Epidermal melanocyte (primary cell): ENCODE results near the gene TNS3.
"Not testable (repeated sequence)": the region's sequence is repeated elsewhere in the genome, so short reads cannot be mapped to it uniquely, and the experiment has no call there.

Source experiments
- DNase-seq: peaks from one replicate; pipeline ENCODE4 v3.0.0; 2011; ENCODE audit warnings: low spot score; ENCODE audit not compliant: insufficient read length

TNS3 gene

DNA sequence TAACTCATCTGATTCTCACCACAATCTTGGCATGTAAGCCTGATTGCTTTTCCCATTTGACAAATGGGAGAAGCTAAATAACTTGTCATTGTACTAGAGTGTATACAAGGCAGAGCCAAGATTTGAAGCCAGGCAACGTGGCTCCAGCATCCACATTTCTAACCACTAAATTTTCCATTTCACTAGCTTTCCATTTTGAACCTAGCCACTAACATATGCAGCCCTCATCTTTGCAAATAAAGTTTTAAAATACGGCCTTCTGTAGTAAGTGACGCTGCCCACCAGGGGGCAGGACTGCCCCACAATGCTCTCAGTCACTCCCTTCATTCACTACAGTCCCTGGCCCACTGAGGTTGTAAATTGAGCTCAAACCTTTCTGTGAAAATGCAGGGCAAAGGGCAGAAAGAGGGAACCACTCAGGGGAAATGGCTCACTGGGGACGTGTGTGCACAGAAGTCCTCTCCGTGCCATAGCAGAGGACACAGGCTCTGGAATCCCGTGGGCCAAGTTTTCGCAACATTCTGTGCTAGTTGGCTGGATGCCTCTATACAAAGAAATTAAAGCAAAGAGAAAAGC is 315.7 kb downstream of the TNS3 start:
- peak; percentile 72 for DNase-seq

DNA sequence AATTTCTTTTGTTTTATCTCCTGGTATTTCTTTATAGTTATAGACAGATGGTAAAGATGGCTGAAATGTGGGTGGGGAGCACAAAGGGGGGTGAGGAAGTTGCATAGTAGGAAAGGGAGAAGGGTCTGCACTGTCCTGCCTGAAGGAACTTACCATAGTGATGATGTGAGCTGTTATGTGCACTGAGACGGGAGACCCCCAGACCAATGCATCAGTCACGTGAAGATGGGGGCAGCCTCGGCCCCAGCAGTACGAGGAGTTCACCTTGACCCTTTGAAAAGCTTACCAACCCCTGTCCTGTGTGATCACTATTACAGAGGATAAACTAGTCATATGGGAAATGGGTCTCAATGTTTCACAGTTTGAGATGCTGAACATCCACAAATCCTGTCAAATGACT is 316.3 kb downstream of the TNS3 start:
- no peak for DNase-seq

DNA sequence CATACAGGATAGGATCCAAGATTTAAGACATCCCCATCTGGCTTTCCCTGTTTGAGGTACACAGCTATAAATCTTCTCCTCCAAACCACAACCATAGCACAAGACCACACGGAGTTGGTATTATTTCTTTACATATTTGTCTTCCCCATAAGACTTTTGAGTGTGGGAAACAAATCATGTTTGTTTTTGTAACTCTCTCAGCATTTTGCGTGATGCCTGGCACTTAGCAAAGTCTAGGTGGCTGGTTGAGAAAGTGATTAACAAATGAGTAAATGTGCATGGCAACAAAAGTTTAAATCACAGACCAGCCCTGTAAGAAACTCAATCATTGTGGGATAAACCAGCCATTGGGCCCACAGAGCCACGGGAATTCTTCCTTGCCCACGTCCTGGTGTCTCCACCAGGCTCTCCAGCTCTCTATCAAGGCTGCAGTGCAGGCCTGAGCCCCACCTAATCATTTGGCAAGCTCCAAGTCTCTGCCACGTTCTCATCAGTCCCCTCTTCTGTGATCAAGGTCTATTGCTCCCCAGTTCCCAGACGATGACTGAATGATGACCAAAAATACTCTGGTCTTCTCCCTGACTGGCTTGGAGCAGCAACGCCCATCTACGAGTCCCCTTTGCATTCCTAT is 317.8 kb downstream of the TNS3 start:
- no peak for DNase-seq

DNA sequence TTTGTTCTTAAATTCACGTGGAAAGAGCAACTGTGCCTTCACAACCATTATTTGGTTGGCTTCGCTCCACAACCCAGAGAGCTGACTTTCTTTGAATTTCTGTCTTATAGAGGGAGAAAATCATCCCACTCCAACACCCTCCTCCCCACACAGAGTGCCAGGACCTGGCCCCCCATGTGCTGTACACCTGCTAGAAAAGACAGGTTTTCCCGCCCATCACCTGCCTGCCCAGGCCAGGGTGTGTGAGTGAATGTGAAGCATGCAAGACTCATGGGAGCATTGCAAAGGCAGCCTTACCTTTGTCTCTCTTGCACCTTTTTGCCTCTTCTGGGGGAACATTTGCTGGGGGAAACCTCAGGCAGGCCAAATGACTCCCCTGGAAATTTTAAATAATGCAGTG is 319.0 kb downstream of the TNS3 start:
- DNase-seq = no peak

DNA sequence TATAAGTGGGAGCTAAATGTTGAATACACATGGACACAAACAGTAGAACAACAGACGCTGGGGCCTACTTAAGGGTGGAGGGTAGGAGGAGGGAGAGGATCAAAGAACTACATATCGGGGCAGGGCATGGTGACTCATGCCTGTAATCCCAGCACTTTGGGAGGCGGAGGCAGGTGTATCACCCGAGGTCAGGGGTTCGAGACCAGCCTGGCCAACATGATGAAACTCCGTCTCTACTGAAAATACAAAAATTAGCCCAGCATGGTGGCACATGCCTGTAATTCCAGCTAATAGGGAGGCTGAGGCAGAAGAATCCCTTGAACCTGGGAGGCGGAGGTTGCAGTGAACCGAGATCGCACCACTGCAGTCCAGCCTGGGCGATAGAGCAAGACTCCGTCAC is 319.8 kb downstream of the TNS3 start:
- not testable (repeated sequence) for DNase-seq

DNA sequence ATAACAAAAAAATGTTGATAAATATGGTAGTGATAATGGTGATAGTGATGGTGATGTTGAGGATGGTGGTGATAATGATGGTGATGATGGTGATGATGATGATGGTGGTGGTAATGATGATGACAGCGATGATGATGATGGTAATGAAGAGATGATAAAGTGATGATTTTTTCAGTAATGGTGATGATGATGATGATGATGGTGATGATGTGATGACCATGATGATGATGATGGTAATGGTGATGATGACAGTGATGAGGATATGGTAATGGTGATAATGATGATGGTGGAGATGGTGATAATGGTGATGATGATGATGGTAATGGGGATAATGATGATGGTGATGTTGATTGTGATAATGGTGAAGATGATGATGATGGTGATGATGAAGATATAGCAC is 321.6 kb downstream of the TNS3 start:
- no peak for DNase-seq

DNA sequence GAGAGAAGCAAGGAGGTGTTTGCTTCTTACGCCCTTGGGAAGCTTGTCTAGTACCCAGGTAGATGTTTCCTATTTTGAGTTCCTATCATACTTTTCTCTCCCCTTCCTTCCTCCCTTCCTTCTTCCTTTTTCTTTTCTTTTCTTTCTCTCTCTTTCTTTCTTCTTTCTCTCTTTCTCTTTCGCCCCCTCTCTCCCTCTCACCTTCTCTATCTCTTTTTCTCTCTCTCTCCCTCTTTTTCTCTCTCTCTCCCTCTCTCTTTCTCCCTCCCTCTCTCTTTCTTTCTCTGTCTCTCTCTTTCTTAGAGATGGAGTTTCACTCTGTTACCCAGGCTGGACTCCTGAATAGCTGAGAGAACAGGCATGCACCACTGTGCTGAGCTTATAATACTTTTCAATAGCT is 322.2 kb downstream of the TNS3 start:
- no peak for DNase-seq

DNA sequence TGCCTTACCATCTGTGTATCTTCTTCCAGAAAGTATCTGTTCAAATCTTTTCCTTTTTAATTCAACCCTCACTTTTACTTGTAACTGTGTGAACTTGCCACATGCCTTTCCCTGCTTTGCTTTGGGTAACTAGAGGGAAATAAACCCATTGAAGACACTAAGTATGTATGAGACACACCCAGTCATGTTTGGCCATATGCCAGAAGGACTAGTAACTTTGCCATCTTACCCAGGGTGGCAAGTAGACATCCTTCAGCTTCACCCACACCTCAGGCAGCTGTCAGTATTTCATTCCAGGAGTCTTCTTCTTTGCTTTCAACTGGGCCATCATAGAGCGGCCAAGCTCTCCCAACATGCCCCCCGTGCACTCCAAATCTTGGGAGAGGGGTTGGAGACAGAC is 323.1 kb downstream of the TNS3 start:
- DNase-seq = no peak

DNA sequence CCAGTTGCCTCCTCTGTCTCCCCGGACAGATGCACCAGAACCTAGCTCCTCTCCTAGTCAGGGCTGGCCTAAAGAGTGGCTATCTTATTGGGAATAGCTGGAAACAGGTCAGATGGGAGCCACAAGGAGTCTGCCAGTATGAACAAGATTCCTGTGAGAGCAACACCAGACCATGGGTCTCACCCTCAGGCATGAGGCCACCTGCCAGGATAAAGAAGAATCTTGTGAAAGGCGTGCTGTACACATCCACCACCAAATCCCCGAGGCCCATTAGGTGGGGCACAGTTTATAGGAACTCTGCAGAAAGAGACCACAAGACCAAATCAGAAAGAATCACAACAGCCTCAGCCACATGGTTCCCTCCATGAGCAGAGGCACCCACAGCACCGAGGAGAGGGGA is 325.9 kb downstream of the TNS3 start:
- DNase-seq = peak; percentile 55

DNA sequence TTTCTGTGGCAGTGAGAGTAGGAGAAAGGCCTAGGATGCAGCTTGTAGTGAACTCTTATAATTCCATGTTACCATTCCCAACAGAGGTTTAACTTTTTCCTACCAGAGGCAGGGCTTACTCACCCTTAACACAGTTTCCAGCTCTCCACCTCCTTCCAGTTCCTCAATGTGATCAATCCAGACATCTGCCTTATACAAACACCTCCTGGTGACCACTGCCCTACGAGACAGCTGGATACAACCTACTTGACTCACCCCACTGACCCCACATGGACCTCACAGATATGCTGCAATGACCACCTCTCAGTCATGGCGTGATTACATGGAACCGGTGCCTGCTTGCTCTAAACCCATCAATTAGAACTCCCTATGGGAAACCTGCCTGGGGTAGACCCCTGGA is 326.5 kb downstream of the TNS3 start:
- DNase-seq = no peak

DNA sequence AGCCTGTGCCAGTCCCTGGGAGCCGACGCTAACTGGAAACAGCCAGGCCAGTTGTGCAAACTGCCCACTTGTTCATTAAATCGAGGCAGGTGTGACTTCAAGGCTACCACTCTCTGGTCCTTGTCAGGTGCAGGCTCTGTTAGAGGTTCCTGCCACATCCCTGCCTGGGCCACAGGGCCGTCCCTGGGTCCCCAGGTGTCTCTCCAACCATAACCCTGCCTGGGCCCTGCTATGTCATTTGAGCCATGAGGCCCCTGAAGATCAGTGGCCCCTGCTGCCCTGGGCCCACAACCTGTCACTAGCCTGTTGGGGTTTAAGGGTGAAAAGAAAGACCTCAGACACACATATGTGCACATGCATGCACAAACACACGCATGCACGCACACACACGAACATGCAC is 326.9 kb downstream of the TNS3 start:
- no peak for DNase-seq

DNA sequence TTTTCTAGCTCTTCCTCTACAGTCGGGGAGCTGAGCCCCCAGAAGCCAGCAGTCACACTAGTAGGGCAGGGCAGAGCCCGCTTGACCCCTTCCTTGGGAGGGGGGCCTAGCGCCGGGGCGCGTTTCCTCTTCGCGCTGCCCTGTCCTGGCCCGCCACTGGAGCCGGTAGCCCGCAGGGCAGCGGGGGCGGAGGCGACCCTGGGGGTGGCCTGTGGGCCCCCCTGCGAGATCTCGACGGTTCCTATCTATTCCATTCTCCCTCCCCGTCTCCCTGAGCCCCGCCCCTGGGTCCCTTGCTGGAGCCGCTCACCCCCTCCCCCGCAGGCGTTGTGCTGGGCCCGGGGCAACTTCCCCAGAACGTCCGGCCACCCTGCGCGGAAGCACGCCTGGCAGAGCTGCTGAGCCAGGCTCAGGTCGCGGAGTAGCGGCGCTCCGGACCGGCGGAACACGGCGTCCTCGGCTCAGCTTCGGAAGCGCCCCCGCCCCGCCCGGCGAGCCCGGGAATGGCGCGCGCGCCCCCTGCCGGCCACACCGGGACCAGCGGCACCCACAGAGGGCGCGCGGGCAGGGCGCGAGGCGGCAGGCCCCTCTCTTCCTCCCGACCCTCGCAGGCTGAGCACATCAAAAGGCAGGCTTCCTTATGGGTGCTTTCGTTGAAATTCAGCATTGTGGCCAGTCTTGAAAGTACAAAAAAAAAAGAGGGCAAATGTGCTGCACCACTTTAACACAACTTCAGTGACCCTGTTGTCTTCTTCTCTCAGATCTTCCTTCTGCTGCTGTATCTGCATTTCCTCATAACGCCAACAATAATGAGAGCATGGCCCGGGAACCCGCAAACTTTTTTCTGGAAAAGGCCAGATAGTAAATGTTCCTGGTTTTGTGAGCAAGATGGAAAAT is 327.6 kb downstream of the TNS3 start:
- DNase-seq = peak; percentile 40

DNA sequence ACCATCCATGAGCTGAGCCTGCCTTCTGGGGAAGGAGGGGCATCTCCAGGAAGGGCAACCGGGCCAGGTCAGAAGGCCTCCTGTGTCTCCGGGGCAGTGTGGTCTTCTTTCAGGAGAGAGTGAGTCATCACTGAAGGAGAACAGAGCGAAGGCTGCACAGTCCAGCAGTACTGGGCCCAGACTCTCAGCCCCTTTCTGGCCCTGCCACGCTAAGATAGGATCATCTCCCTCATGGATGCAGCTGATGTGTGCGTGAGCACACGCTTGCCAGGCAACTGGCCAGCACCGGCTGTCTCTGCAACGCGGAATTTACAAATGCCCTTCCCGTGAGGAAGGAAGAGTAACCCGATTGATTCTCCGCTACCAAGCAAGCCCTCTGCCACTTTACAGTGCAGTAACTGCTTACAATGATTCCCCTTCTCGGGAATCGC is 328.2 kb downstream of the TNS3 start:
- peak; percentile 42 for DNase-seq

DNA sequence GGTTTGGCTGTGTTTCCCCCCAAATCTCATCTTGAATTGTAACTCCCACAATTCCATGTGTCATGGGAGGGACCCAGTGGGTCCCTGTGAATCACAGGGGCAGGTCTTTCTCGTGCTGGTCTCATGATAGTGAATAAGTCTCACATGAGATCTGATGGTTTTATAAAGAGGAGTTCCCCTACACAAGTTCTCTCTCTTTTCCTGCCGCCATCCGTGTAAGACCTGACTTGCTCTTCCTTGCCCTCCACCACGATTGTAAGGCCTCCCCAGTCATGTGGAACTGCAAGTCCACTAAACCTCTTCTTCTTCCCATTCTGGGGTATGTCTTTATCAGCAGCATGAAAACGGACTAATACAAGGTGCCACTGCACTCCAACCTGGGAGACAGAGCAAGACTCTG is 329.2 kb downstream of the TNS3 start:
- DNase-seq = no peak

DNA sequence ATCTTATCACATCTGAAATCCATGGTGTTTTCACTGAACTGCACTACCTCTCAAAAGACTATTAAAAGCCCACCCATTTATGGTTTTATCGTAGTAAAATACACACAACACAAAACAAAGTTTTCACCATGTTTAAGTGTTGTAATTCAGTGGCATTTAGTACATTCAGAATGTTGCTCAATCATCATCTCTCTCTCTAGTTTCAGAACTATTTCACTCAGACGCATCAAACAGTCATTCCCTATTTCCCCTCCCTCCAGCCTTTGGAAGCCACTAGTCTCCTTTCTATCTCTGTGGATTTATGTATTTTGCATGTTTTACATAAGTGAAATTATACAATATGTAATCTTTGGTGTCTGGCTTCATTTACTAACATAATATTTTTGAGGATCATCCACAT is 332.6 kb downstream of the TNS3 start:
- no peak for DNase-seq

DNA sequence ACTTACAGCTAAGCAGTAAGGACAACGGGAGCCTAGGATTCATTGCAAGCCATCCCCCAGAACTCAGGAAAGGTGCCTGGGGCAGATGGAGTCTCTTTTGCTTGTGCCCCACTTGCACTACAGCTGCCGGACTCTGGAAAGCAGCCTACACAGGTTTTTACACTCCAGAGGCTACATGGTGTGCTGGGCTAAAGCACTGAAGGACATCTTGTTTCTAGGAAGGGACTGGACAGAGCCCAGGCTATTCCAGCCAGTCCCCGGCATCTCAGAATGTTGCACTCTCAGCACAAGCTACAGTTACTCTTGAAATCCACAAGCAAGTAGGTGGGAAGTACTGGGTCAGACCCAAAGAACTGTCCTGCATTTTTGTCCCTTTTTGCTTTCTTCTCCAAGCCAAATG is 333.1 kb downstream of the TNS3 start:
- no peak for DNase-seq

DNA sequence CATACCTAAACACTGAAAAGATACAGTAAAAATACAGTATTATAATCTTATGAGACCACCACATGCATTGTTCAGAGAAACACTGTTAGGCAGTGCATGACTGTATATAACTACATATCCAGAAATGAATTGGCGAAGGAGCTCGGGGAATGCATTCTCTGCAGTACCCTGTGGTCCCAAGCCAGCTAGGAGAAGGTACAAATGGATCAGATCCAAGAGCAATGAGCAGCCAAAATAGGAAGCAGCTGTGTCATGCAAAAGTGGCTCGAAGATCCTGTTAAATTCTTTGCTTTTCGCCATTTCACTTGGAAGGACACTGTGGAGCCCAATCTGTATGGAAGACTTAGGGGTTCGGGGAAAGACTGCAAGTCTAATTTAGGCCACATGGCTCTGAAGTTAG is 334.8 kb downstream of the TNS3 start:
- DNase-seq = no peak

DNA sequence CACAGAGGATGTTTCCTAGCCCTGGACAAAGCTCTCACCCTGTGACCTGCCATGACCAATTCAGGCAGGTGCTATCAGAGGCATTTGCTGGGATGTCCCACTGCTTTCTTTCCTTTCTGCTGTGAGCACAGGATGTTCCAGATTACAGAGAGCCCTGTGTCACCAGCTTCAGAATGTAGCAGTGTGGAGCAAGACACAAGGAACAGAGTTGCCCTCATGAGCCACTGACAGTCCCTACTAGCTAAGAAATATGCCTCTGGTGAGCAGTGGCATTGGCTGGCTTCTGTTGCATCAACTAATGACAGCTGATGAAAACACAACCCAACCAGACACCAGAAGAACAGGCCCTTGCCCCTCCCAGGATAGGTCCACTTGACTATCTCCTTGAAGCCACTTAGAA is 337.2 kb downstream of the TNS3 start:
- DNase-seq = no peak

DNA sequence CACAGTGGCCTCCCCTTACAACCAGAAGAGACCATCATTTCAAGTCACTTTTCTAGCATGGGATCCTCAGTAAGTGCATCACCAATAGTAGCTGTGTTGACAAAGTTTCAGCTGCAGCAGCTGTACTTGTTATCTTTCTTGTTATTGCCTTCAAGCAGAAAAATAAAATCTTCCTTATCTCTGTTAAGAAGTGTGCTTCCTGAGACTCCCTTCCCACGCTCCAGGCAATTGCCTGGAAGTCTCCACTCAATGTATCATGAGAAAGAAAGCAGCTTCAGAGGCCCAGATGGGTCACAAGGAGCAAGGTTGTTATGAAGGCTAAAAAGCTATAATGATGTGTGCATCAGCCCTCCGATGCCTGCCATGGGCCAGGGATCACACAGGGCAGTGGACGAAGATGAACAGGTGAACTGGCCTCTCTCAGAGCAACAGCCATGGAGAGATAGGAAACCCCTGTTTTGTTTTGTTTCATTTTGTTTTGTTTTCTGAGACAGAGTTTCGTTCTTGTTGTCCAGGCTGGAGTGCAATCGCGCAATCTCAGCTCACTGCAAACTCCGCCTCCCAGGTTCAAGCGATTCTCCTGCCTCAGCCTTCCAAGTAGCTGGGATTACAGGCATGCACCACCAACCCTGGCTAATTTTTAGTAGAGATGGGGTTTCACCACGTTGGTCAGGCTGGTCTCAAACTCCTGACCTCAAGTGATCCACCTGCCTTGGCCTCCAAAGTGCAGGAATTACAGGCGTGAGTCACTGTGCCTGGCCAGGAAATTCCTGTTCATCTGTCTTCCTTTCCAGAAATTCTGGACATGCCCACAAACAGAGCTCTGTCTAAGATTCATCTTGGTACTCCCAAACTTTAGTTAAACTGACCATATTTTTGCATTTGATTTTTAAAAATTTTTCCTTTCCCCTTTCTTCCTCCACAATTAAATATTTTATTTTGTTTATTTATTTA is 340.5 kb downstream of the TNS3 start:
- no peak for DNase-seq

DNA sequence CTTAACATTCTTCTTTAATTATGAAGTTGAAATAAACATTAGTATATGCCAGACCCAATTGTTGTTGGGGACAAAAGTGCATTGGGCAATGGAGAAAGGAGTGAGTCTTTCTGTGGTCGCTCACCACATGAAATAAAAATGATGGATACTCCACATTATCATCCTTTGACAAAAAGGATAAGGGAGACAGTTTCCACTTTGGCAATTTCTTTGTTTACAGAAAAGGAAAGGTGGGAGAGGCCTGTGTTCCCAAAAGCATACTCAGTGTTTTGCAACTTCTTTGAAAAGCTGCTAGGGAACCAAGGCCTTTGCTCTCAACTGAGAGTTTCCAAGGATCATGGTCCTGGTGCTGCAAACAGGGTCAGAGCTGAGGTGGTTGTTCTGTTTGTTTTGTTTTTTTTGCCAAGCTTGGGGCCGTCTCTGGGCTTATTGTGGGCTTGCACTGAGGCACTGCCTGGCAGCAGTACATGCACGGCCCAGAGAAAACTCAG is 341.9 kb downstream of the TNS3 start:
- no peak for DNase-seq

DNA sequence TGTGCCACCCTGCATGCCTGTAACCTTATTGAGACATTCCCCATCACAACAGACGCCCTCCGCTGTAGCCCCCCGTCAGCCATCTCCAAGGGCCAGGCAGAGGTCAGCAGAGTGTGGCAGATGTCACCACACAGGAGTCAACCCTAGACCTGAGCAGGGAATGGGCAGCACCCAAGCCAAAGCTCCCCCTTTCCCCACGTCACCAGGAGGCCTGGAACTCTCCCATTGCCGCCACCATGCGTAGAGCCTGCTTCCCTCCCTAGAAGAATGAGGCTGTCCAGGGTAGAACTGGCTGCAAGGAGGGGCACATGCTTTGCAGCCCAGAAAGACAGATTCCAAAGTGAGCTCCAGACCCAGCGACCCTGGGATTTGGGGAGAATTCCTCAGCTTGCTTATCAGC is 342.9 kb downstream of the TNS3 start:
- no peak for DNase-seq
